Tibial nerve (tissue), 3 donors: ENCODE data around the gene RASSF4.

Experiments used
- POLR2A ChIP-seq, 2 donors: fragments of 450-650 bp; IDR thresholded peaks; one replicate each; pipeline ENCODE4 v1.6.1; 2017; ENCODE audit warnings: antibody characterized with exemption in 2 of 2, mild to moderate bottlenecking in 2 of 2, moderate library complexity in 2 of 2
- TF ChIP-seq, protein P1 (sequence below), 5 experiments: fragments of 200-600 bp in 3 of 5; fragments of 450-650 bp in 2 of 5; sonication (generic) in 3 of 5; IDR thresholded peaks; one replicate each; pipeline ENCODE4 v1.5.1; 2016 to 2019; ENCODE audit warnings: antibody characterized with exemption in 5 of 5, mild to moderate bottlenecking in 3 of 5, moderate library complexity in 2 of 5

DNA sequence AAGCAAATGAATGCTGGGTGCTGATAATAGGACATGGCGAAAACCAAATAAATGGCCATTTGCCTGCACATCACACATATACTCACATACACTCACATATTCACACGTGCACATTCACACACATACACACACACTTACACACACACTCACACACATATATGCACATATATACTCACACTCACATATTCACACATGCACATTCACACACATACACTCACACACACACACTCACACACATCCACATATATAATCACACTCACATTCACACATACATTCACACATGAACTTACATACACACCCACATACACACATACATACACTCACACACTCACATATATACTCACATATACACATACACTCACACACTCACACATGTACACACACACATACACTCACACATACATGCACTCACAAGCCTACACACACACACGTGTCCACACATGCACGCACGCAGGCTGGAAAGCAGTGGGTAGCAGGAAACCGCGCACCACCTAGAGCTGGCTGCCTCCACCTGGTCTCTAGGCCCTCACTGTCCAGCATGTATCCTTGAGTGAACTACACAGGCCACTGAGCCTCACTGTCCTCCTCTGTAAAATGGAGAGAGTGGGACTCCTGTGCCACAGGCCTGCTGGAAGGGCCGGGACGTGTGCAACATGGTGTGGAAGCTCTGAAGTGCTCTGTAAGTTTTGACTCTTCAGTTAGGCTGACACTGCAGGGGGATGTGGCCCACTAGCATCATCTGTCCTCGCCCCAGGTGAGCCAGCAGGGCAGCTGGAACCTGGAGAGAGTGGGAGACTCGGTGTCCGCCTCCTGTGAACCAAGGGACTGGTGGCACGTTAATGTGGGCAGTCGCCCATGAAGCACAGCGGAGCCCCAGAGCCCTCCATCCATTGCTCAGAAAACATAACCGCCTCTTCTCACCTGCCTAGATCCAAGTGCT lies 33.5 kb upstream of the RASSF4 start:
- TF ChIP-seq, protein P1, sequence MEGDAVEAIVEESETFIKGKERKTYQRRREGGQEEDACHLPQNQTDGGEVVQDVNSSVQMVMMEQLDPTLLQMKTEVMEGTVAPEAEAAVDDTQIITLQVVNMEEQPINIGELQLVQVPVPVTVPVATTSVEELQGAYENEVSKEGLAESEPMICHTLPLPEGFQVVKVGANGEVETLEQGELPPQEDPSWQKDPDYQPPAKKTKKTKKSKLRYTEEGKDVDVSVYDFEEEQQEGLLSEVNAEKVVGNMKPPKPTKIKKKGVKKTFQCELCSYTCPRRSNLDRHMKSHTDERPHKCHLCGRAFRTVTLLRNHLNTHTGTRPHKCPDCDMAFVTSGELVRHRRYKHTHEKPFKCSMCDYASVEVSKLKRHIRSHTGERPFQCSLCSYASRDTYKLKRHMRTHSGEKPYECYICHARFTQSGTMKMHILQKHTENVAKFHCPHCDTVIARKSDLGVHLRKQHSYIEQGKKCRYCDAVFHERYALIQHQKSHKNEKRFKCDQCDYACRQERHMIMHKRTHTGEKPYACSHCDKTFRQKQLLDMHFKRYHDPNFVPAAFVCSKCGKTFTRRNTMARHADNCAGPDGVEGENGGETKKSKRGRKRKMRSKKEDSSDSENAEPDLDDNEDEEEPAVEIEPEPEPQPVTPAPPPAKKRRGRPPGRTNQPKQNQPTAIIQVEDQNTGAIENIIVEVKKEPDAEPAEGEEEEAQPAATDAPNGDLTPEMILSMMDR (IDR thresholded peaks at IDR 0.05): no peak
- TF ChIP-seq POLR2A (IDR thresholded peaks at IDR 0.05): no peak
